Vagina (tissue), 2 donors: ENCODE measurements around the gene CDK19.

Source experiments
- CTCF ChIP-seq, 3 experiments: fragments of 450-650 bp in 2 of 3; fragments of 200-600 bp in 1 of 3; sonication (generic) in 1 of 3; IDR thresholded peaks; one replicate each; pipeline ENCODE4 v1.5.1; 2017 to 2019; ENCODE audit warnings: antibody characterized with exemption in 3 of 3, mild to moderate bottlenecking in 2 of 3, moderate library complexity in 2 of 3
- POLR2A ChIP-seq, 2 donors: fragments of 450-650 bp; IDR thresholded peaks; one replicate each; pipeline ENCODE4 v1.6.1; 2017; ENCODE audit warnings: antibody characterized with exemption in 2 of 2, mild to moderate bottlenecking in 2 of 2, moderate library complexity in 2 of 2
- POLR2AphosphoS5 ChIP-seq, 2 donors: sonication (generic); formaldehyde crosslinking; IDR thresholded peaks; one replicate each; pipeline ENCODE4 v1.9.0; 2017; ENCODE audit warnings: antibody characterized with exemption in 2 of 2, mild to moderate bottlenecking in 2 of 2, low read depth in 1 of 2; ENCODE audit not compliant: insufficient read depth in 1 of 2

- no peak for TF ChIP-seq CTCF (IDR thresholded peaks at IDR 0.05)
- TF ChIP-seq POLR2A (IDR thresholded peaks at IDR 0.05) = no peak
- no peak for TF ChIP-seq POLR2AphosphoS5 (IDR thresholded peaks at IDR 0.05; ENCODE audit: insufficient read depth in 1 of 2, low read depth in 1 of 2)
Observed at GRCh38 chr6:110688661-110689268, 126.5 kb downstream of the CDK19 start.
